Bronchial epithelial cell (primary cell): Measurements from ENCODE around the gene TRPM5. TPM values are rescaled to one million over a fixed set of nuclear protein-coding genes. Genes with fewer than 3 reads are reported as not detected.

Source experiments
- DNase-seq: peaks from one replicate; pipeline ENCODE4 v3.0.0-alpha.2; 2010; ENCODE audit warnings: low read depth
- FAIRE-seq: peaks from 2 replicates; lab custom pipeline; 2011; peaks lifted over from hg19 to GRCh38; lab: Jason Lieb, UNC
- H3K27me3 ChIP-seq: 2 replicates; pipeline ENCODE4 v1.5.1; 2011; ENCODE audit warnings: low read length; ENCODE audit not compliant: control insufficient read depth, insufficient read depth
- H3K36me3 ChIP-seq: 2 replicates; pipeline ENCODE4 v1.5.1; 2011; ENCODE audit warnings: low read length; ENCODE audit not compliant: control insufficient read depth, insufficient read depth
- H3K4me3 ChIP-seq: 2 replicates; pipeline ENCODE4 v1.5.1; 2011; ENCODE audit warnings: mild to moderate bottlenecking, low read depth, low read length, control low read depth
- CTCF ChIP-seq: IDR thresholded peaks from 2 replicates; pipeline ENCODE4 v1.5.1; 2011; ENCODE audit warnings: mild to moderate bottlenecking, moderate library complexity, low read length, control low read depth, inconsistent platforms; ENCODE audit not compliant: insufficient read depth, severe bottlenecking
- total RNA-seq: library from RNA; depleted of rRNA; stranded (reverse); fragments of >200 nt; gene quantifications from 2 replicates; pipeline ENCODE4 v1.2.1, GENCODE V29; 2014

The TRPM5 gene
- total RNA-seq, 1 donor from 2014 or later = not detected

- no peak for DNase-seq
- no peak for FAIRE-seq
- no peak for TF ChIP-seq CTCF
- no peaks in the 10 kb centered on the region for H3K36me3 ChIP-seq
- no peak overlapping the region for H3K4me3 ChIP-seq
- peaks cover 4% of the 10 kb centered on the region for H3K27me3 ChIP-seq
These were observed 33.7 kb downstream of the TRPM5 start for GRCh38 chr11:2410616-2411015.

- H3K27me3 ChIP-seq = peaks cover 4% of the 10 kb centered on the region
- no peak for TF ChIP-seq CTCF
- no peaks in the 10 kb centered on the region for H3K36me3 ChIP-seq
- FAIRE-seq (no peak), DNase-seq (no peak)
- no peak overlapping the region for H3K4me3 ChIP-seq
These were observed 34.5 kb downstream of the TRPM5 start for GRCh38 chr11:2409611-2410468.

- no peak for TF ChIP-seq CTCF
- Histone ChIP-seq H3K36me3 (no peaks in the 10 kb centered on the region), H3K4me3 (no peak overlapping the region), H3K27me3 (peaks cover 4% of the 10 kb centered on the region)
- no peak for DNase-seq
- FAIRE-seq = no peak
These were observed 35.2 kb downstream of the TRPM5 start for GRCh38 chr11:2409126-2409525.

- TF ChIP-seq CTCF = no peak
- FAIRE-seq = no peak
- Histone ChIP-seq H3K4me3 (no peak overlapping the region), H3K27me3 (peaks cover 4% of the 10 kb centered on the region), H3K36me3 (no peaks in the 10 kb centered on the region)
- DNase-seq = no peak
These were observed 35.6 kb downstream of the TRPM5 start for GRCh38 chr11:2408671-2409070.

GRCh38 chr11:2406878-2407410, 37.4 kb downstream of the TRPM5 start:
- Histone ChIP-seq H3K4me3 (no peak overlapping the region), H3K36me3 (peaks cover 4% of the 10 kb centered on the region), H3K27me3 (peaks cover 4% of the 10 kb centered on the region)
- no peak for TF ChIP-seq CTCF
- DNase-seq = no peak
- no peak for FAIRE-seq
